Activated CD4-positive, alpha-beta T cell treated with anti-CD3 and anti-CD28 coated beads for 24 hours (primary cell): ENCODE data around the gene CYP24A1.

Experiments used
- DNase-seq, 2 donors: peaks; one replicate each; pipeline ENCODE4 v3.0.0-alpha.2; 2020; ENCODE audit warnings: low read depth in 2 of 2

The CYP24A1 gene

GRCh38 chr20:54115172-54115854, 58.5 kb downstream of the CYP24A1 start:
- DNase-seq: no peak

GRCh38 chr20:54114109-54114508, 59.7 kb downstream of the CYP24A1 start:
- DNase-seq: no peak

GRCh38 chr20:54113566-54113965, 60.2 kb downstream of the CYP24A1 start:
- DNase-seq: no peak

- no peak for DNase-seq
These were observed 61.4 kb downstream of the CYP24A1 start for GRCh38 chr20:54112221-54112884.

- DNase-seq: no peak
These were observed 62.3 kb downstream of the CYP24A1 start for GRCh38 chr20:54111460-54111859.

GRCh38 chr20:54110457-54110856, 63.3 kb downstream of the CYP24A1 start:
- DNase-seq: no peak

- no peak for DNase-seq
These were observed 63.7 kb downstream of the CYP24A1 start for GRCh38 chr20:54110041-54110440.

- DNase-seq: no peak
These were observed 65.0 kb downstream of the CYP24A1 start for GRCh38 chr20:54108817-54109216.

- DNase-seq: no peak
These were observed 65.5 kb downstream of the CYP24A1 start for GRCh38 chr20:54108326-54108642.

- DNase-seq: no peak
These were observed 66.0 kb downstream of the CYP24A1 start for GRCh38 chr20:54107600-54108325.

GRCh38 chr20:54107181-54107580, 66.6 kb downstream of the CYP24A1 start:
- DNase-seq: no peak

- DNase-seq: no peak
These were observed 67.6 kb downstream of the CYP24A1 start for GRCh38 chr20:54106162-54106561.

- no peak for DNase-seq
These were observed 68.1 kb downstream of the CYP24A1 start for GRCh38 chr20:54105653-54106052.

- no peak for DNase-seq
These were observed 69.0 kb downstream of the CYP24A1 start for GRCh38 chr20:54104781-54105180.

- no peak for DNase-seq
These were observed 69.8 kb downstream of the CYP24A1 start for GRCh38 chr20:54103762-54104600.
